Pons (tissue), 1 donor: ENCODE data around the gene PHLPP2.
A peak's percentile ranks its signal among the peaks of the same experiment; 100 is the strongest.

Experiments
- DNase-seq: peaks from one replicate; pipeline ENCODE4 v3.0.0-alpha.2; 2016; ENCODE audit warnings: low spot score

The PHLPP2 gene

DNA sequence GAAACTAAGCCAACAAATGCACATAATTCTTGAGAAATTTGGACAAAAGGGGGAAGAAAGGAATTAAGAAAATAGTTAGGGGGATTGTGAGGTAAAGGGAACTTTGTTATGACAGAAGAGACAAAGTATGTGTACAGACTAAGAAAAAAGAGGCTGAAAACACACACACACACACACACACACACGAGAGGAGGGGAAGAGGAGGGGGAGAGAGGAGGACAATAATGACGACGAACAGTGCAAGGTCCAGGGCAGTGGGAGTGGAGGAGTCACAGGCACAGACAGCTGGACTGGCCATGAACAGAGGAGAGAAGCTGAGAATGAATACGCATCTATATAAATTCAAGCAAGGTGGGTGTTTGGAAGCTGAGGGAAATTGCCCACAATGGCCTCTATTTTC, 54.0 kb downstream of the PHLPP2 start:
- DNase-seq = no peak

DNA sequence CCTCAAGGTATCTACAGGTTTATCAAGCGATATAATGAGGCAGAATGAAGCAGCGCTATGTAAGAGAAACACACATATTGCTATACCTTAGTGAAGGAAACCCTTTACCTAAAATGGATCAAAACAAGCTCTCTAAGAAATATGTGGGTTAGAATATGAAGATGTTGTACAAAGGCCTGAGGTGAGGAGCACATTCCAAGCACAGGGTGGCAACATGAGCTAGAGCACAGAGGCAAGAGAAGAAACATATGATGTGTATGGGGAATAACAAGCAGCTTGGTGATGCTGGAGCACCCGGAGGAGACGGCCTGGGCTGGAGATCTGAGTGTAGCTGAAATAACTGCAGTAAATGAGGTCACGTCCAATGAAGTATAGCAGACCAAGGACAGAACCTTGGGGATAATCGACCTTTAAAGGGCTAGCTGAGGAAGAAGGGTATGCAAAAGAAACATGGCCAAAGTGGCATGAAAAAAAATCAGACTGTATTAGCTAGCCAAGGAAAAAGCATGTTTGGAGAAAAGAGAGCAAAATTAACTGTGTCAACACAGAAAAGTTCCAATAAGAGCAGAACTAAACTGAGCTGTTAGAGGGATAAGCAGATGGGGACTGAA, 54.5 kb downstream of the PHLPP2 start:
- no peak for DNase-seq

DNA sequence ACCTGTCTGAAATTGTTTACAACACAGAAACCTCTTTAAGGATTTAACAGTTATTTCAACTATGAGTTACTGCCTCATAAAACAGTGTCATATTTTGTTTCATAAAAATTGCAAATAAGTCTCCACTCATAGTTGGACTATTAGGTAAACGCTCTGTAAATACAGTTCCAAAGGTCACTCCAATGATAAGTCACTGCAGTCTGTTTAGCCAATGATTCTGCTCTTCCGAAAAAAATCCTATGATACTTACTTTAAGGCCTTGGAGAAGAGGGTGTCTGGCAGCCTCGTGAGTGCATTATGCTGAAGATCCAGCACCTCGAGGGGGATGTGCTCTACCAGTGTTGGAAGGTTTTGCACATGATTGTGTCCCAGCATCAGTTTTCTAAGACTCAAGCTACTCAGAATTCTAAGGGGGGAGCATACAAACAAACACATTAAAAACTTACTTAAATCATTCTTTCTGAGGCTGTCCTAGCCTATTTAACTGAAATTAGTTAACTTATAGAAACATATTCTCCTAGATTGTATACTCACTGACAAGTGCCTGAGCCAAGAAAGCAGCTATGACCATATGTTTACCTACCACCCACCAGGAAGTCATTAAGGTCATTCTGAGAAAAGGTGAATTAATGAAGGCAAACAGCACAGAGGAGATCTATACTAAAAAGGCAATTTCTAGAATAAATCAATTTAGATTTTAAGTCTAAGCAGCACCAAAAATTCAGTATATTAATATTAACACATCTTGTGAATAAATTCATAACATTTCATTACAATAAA, 57.4 kb downstream of the PHLPP2 start:
- no peak for DNase-seq

DNA sequence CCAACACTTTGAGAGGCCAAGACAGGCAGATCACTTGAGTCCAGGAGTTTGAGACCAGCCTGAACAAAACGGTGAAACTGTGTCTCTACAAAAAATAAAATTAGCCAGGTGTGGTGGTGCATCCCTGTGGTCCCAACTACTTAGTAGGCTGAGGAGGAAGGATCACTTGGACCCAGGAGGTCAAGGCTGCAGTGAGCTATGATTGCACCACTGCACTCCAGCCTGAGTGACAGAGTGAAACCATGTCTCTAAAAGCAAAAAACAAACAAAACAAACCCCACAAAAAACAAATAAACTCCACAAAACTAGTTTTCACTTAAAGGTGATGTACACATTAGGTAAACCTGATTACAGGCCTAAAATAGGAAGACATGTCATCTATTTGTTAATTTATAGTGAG, 58.2 kb downstream of the PHLPP2 start:
- no peak for DNase-seq

GRCh38 chr16:71659471-71659870, 65.0 kb downstream of the PHLPP2 start:
- no peak for DNase-seq

GRCh38 chr16:71658771-71659170, 65.7 kb downstream of the PHLPP2 start:
- DNase-seq = no peak

DNA sequence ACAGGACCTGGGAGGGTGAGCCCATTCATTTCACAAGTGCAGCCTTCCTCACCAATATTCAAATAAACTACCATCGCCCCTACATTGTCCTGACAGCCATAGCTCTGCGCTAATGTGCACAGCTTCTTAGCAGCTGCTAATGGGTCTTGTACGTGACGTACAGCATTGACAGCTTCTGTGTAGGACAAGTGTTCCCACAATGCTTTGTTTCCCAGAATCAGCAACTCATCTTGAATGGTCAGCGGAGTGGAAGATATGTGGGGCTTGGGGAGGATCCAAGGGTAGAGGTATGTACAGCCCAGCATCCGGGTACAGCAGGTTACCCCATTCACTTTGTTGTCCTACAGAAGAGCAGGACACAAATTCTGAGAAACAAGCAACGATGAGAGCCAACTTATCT, 74.8 kb downstream of the PHLPP2 start:
- DNase-seq = no peak

DNA sequence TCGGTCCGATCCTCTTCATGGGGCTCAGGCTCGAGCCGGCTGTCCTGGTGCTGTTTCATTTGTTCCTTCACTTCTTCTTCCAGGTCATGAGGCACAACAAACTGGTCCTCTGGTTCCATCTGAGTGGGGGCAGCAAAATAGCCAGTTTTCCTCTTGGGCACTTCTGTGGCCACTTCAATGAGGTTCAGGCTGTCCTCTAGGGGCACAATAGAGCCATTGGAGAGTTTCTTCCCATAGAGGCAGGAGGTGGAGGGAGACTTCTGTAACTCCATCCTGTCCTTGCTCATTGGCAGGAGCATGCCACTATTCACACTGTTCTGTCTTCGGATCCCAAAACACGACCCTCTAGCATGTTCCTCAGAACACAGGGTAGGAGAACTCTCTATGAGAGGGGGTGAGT, 75.6 kb downstream of the PHLPP2 start:
- DNase-seq = no peak

DNA sequence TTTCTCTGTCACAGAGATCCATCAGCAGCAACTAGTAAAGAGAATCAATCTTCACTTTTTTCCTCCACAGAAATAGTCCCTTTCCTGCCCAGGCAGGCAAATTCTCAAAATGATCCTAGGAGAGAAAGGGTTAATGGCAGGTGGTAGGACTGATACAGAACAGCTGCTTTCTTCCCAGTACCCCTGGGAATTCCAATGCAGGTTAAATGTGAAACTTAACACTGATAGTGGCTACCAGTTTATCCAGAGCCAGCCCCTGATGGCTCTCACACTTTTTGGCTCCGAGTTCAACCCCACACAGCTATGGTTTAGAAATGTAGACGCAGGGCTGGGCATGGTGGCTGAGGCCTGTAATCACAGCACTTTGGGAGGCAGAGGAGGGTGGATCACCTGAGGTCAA, 76.3 kb downstream of the PHLPP2 start:
- no peak for DNase-seq

- no peak for DNase-seq
These were observed 77.1 kb downstream of the PHLPP2 start for GRCh38 chr16:71647391-71647790.

DNA sequence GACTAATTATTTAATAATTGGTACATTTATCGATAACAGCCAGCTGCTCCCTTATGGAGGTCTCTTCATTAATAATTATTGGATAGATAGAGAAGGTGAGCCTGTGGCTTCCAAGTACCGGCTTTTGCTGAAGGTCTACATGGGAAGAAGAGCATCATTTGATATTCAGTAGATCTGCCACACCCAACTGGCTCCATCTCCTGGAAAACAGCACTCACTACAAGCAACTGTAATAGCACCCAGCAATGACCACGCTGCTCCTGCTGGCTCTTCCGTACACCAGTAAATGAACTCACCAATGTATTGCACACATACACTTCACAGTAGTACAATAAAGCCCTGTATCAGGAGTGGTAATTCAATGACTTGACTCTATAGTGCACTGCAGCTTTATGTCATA, 79.1 kb downstream of the PHLPP2 start:
- DNase-seq = peak; percentile 33

- DNase-seq = no peak
These were observed 87.1 kb downstream of the PHLPP2 start for GRCh38 chr16:71637398-71637797.

DNA sequence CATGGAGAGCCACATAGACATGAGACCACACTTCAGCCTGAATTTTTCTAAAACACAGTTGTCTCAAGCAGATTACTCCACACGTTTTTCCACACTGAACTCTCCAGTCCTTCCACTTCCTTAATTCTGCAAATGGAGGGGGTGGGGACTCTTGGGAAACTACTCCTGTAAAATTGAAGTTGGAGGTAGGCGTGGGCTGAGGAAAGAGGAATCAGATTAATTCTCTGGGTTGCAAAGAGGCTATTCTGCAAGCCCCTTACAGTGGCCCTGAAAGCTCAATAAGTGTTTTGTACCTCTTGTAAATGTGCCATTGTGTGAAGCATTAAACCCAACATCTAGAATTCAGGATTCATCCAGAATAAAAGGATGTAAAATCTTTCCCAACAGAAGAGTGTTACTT, 88.9 kb downstream of the PHLPP2 start:
- peak; percentile 55 for DNase-seq

- DNase-seq = no peak
These were observed 92.7 kb downstream of the PHLPP2 start for GRCh38 chr16:71631776-71632175.

- DNase-seq = no peak
These were observed 93.7 kb downstream of the PHLPP2 start for GRCh38 chr16:71630808-71631207.

DNA sequence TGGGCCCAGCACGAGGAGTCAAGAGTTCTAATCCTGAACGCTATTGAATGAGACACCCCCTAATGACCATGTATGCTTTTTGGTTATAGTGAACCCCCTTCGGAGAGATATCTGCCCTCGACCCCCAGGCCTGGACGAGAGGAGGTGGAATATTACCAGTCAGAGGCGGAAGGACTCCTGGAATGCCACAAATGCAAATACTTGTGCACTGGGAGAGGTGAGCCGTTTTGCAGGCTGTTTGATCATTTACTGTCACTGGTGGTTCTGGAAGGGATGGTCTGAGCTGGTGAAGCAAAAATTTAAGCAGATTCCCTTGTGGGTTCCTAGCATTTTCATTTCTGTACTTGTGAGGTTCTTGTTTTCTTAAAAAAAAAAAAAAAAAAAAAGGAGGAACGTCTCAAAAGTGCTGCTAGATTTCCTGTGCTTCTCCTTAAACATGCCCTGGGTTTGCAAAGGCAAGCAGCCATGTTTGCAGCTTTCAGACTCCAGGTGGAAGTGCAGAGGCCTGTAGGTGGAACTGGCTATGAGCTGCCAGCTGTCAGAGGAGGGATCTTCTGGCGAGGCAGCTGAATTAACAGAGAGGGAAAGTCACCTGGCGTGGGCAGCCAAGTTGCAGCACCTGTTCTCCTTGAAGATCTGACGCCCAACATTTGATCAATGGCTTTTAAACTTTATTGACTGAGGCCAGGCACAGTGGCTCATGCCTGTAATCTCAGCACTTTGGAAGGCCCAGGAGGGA, 95.1 kb downstream of the PHLPP2 start:
- no peak for DNase-seq

DNA sequence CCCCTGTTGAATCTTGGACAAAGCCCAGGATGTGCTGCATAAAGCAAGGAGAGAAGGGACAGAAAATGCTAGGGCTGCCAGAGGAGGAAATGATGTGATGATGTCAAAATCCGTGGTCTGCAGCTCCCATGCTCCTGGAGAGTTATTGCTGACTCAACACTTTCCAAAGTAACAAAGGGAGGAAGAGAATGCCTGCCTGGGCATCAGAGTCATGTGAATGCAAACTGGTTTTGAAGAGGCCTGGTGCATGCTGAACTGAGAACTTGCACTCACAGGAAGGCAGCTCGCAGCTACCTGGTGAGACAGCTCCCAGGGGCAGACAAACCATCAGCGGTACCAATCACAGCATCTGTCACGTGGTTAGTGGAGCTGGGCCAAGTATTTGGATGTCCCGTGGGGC, 95.7 kb downstream of the PHLPP2 start:
- DNase-seq = no peak

DNA sequence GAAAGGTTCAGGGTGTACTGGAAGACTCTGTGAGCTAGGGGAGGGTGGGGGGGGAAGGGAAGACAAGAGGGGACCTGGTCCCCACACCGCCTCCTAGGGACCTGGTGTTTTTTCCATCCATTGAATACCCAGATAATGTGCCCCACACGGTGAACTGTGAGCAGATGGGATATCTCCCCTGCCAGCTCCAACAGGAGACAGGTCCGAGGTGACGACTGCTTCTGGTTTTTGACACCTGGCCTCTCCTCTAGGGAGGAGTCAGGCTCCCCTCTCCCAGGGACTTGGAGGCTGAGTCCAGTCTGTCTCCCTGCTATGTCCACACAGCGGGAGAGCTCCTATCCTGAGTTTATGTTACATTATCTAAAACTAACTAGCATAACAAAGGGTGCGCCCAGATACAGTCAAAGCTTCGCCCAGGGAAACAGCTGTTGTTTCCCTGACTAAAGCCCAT, 96.7 kb downstream of the PHLPP2 start:
- no peak for DNase-seq

- DNase-seq = no peak
These were observed 97.7 kb downstream of the PHLPP2 start for GRCh38 chr16:71626858-71627213.

- DNase-seq = no peak
These were observed 98.3 kb downstream of the PHLPP2 start, which contains the start of gene MARVELD3 for GRCh38 chr16:71626018-71626857. MARVELD3 (plus strand) TSS chr16:71626184; CDS start chr16:71626230, 46 bp downstream.

GRCh38 chr16:71625113-71625850, 99.2 kb downstream of the PHLPP2 start:
- DNase-seq = no peak
